PC-9 (cell line): ENCODE measurements around the gene WFIKKN1.

Experiments used
- CTCF ChIP-seq: fragments of 200-600 bp; sonication (generic); conservative IDR thresholded peaks from 2 replicates; pipeline ENCODE4 v1.6.1; 2017; ENCODE audit warnings: mixed run types, antibody characterized with exemption, mild to moderate bottlenecking, moderate library complexity
- EZH2 ChIP-seq: fragments of 200-600 bp; sonication (generic); IDR thresholded peaks from 2 replicates; pipeline ENCODE4 v1.8.0; 2017; ENCODE audit warnings: antibody characterized with exemption, low read depth

- TF ChIP-seq CTCF, result no peak
- TF ChIP-seq EZH2, result no peak
These were observed 18.2 kb downstream of the WFIKKN1 start, which contains the start of gene WDR90 for GRCh38 chr16:648781-649589.
